ACHN (cell line): ENCODE results near the gene FKBP14.
"Not testable (repeated sequence)": the region's sequence is repeated elsewhere in the genome, so short reads cannot be mapped to it uniquely, and the experiment has no call there.

Experiments used
- DNase-seq: peaks from one replicate; pipeline ENCODE4 v3.0.0-alpha.2; 2015
- in situ Hi-C: cut with HindIII; loops from 2 replicates; pipeline ENCODE4 v1.10.0; 2017; ENCODE audit warnings: low sequenced_read_pairs, low pct_ligation_motif_present, low pct_unique_long_range_greater_than_20kb

FKBP14 gene, protein sequence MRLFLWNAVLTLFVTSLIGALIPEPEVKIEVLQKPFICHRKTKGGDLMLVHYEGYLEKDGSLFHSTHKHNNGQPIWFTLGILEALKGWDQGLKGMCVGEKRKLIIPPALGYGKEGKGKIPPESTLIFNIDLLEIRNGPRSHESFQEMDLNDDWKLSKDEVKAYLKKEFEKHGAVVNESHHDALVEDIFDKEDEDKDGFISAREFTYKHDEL

DNA sequence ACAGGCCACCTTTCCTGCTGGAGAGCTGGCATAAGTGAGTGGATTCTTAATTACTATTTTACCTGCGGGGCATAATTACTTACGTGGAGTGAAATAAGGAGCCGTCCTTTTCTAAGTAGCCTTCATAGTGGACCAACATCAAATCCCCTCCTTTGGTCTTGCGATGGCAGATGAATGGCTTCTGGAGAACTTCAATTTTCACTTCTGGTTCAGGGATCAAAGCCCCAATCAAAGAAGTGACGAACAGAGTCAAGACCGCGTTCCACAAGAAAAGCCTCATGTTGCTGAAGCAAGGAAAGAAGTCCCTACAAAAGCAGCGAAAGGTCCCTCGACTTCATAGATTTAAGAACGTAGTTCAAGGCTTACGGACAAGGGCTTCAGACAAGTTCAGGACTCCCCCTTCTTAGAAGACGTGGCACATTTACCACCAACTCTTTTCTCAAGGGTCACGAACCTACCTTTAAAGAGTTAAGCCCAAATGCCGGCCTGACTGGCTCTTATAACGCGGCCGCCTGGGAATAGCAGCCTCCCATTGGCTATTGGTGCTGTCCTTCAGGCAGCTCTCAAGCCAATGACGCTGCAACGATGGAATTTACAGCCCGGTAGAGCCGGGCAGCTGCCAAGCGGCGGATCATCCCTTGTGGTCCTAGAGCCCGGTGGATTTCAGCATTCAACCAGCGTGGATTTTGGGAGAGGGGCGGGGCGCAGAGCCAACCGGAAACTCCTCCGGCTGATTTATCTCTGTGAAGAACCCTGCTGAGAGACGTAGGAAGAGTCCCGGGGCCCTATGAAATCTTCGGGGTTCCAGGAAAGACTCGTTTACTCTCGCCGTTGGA lies at the start of gene FKBP14:
Gene FKBP14, minus strand, starts transcription at position 474 of the 836 bp plus-strand sequence. Its CDS starts 194 bp downstream, at position 280.
- DNase-seq, result peak; percentile 100
- in situ Hi-C loops, result no loop called here

GRCh38 chr7:30074422-30075030 lies 48.0 kb upstream of the FKBP14 start:
- peak; percentile 70 for DNase-seq
- in situ Hi-C loops, result no loop called here

GRCh38 chr7:30072735-30073134 lies 46.2 kb upstream of the FKBP14 start:
- in situ Hi-C loops, result no loop called here
- DNase-seq, result no peak

DNA sequence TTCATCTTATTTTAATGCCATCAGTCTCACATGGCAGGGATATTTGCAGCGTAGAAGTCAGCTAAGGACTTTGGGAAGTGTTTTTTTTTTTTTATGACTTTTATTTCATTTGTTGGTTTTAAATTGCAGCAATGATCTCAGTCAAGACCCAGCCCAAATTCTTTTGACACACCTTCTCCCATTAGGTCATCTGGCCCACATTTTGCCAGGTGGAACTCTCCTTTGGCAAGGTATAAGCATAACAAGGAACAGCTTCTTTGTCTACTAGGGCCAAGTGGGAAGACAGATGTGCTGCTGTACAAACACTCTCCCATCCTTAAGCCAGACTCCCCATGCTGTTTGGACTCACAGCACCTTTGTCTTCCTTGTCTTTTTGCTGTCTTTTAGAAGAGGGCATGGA lies 43.5 kb upstream of the FKBP14 start:
- in situ Hi-C loops, result no loop called here

GRCh38 chr7:30069096-30069867 lies 42.8 kb upstream of the FKBP14 start:
- in situ Hi-C loops, result no loop called here
- DNase-seq, result no peak

More for the DNA sequence above, 43.5 kb upstream of the FKBP14 start:
- DNase-seq, result no peak

DNA sequence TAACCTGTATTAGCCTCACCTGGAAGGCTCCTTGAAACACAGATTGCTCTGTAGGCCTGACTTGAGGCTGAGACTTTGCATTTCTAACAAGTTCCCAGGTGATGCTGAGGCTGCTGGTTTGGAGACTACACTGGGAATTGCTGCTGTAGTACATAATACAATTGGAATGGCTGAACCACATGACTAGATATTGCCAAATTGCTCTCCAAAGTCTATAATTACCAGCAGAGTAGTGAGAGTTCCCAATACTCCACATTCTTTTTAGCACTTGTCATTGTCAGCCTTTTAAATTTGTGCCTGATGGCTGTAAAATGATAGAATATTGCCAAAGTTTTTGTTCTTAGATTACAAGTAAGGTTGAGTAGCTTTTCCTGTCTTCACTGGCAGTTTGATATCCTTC lies 41.6 kb upstream of the FKBP14 start:
- peak; percentile 32 for DNase-seq
- in situ Hi-C loops, result no loop called here

GRCh38 chr7:30066687-30067086 lies 40.2 kb upstream of the FKBP14 start:
- DNase-seq, result no peak

DNA sequence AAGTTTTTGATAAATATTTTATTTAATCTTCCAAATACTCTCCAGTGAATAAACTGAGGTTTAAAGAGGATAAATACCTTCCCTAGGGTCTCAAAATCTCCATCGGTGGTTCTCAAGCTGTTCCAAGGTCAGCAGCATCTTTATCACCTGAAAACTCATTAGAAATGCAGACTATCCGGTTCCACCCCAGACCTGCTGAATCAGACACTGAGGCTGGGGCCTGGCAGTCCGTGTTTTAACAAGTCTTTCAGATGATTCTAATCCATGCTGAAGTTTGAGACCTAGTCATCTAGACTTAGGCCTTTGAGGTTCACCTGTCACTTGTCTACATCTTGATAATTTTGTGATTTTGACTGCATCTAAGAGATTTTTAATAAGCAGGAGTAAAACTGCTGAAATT lies 39.2 kb upstream of the FKBP14 start:
- in situ Hi-C loops, result no loop called here
- DNase-seq, result no peak

More at GRCh38 chr7:30066687-30067086, 40.2 kb upstream of the FKBP14 start:
- in situ Hi-C loops, result no loop called here

GRCh38 chr7:30062587-30062986 lies 36.1 kb upstream of the FKBP14 start:
- DNase-seq, result peak; percentile 59
- in situ Hi-C loops, result no loop called here

GRCh38 chr7:30061786-30062185 lies 35.3 kb upstream of the FKBP14 start:
- DNase-seq, result peak; percentile 57
- in situ Hi-C loops, result not testable (repeated sequence)

DNA sequence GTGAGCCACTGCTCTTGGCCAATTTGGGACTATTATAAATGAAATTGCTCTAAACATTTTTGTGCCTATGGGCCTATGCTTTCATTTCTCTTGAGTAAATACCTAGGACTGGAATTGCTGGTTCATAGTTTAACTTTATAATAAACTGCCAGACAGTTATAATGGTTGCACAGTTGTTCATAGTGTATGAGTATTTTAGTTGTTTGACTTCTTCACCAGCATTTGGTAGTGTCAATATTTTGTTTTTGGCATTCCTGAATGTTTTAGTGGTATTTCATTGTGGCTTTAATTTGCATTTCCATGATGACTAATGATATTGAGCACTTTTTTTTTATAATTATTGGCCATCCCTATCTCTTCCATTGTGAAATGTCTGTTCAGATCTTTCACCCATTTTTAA lies 31.2 kb upstream of the FKBP14 start:
- in situ Hi-C loops, result no loop called here
- DNase-seq, result no peak

DNA sequence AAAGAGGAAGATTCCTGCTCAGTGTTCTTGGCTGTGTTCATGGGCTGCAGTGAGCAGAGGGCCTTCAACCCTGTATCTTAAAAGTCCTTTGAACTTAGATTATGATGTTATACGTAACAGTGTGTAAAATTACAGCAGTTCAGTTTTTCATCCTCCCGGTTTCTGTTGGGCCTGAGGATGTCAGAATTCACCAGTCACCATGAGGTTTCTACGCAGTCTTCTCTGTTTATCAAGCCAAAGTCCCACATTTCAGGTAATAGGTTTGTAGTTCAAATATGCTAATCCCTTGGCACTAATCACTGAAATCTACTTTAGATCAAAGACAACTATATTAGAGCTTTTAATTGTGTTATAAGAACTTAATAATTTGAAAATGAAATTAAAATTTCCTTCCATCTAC lies 26.6 kb upstream of the FKBP14 start:
- DNase-seq, result no peak
- in situ Hi-C loops, result no loop called here

DNA sequence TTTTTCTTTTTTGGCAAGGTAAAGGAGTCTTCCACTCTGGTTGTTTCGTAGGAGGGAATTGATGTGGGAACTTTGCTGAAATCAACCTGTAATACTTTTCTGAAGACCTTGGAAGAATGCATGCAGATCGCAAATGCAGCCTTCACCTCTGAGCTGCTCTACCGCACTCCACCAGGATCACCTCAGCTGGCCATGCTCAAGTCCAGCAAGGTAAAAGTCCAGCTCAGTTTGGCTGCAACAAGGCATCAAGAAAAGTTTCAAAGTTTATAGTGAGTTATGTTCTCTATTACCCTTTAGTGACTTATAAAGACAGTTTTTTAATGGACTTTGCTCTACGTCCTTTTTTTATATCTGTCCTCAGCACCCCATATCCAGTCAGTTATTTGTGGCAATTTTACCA lies 22.7 kb upstream of the FKBP14 start:
- in situ Hi-C loops, result no loop called here
- DNase-seq, result no peak

- in situ Hi-C loops, result no loop called here
- no peak for DNase-seq
Measured at GRCh38 chr7:30048582-30048981, 22.1 kb upstream of the FKBP14 start.

GRCh38 chr7:30047124-30047523 lies 20.6 kb upstream of the FKBP14 start:
- DNase-seq, result no peak
- in situ Hi-C loops, result no loop called here

DNA sequence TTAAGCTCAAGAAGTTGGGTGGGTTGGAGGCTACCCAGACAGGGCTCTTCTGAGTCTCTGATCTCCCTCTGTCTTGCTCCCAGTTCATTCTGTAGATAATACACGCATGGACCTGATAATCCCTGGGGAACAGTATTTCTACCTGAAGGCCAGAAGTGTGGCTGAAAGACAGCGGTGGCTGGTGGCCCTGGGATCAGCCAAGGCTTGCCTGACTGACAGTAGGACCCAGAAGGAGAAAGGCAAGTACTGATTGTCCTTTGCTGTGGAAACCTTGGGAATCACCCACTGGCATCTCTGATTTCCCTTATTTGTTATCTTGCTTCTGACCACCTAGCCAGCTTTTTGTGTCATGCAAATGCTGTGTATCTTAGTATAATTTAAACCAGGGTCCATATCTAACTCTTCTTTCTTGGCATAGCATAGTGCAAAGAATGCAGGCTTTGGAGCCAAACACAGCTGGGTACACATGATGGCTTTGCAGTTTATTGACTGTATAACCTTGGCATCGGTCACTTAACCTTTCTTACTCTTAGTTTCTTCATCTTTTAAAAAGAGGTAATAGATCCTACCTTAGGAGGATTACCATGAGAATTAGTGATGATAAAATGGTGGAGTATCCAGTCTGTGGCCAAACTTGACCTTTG lies 19.7 kb upstream of the FKBP14 start:
- in situ Hi-C loops, result no loop called here

GRCh38 chr7:30041526-30042269 lies 15.2 kb upstream of the FKBP14 start:
- DNase-seq, result no peak
- in situ Hi-C loops, result no loop called here

More for the DNA sequence above, 19.7 kb upstream of the FKBP14 start:
- DNase-seq, result no peak

GRCh38 chr7:30040938-30041337 lies 14.4 kb upstream of the FKBP14 start:
- DNase-seq, result no peak

More at GRCh38 chr7:30040938-30041337, 14.4 kb upstream of the FKBP14 start:
- in situ Hi-C loops, result no loop called here
